ENCODE measurements around the gene GSTO2.

DNA sequence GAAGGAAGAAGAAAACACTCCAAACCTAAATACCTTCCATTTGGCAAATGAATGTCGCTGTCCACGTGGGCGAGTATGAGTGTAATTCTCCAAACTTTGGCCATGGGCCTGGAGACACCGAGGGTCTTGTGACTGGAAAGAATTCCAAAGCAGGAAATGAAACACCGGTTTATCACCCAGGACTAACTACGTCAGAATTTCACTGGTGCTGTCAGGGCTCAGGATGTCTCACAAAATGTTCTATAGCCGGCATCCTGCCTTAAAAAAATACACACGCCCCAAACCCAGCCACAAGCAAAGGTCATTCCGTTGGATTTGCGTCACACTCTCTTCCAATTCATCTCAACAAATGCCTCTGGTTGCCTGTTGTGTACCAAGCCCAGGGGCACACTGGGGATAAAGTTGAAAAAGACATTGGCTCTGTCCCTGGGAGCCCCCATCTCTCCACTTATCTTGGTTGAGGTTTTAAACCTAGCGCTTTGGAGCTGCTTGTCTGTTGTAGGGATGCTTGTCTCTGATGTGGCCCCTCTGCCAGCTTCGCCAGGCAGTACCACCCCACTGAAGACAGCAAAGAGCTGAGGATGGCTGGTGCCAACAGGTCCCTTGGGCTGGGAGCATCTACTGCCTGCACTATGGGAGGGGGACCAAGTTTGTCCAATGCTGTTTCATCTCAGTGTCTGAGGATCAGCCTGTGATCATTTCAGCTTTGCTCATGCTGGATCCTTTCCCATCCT, 31.2 kb downstream of the GSTO2 start:
- TF ChIP-seq GATA2 (IDR thresholded peaks at IDR 0.05; ENCODE audit: low read depth, low read length) (no peak), GATA3 (IDR thresholded peaks at IDR 0.05; ENCODE audit: low read depth, low read length) (no peak)
